Endodermal cell (in vitro differentiated cells): ENCODE measurements around the gene GALNT6. TPM values are rescaled to one million over a fixed set of nuclear protein-coding genes. Genes with fewer than 3 reads are reported as not detected.
A peak's percentile ranks its signal among the peaks of the same experiment; 100 is the strongest.

ENCODE experiments used
- DNase-seq: peaks from one replicate; pipeline ENCODE4 v3.0.0-alpha.2; 2017
- H3K27ac ChIP-seq: 2 replicates; pipeline ENCODE4 v1.5.1; 2013; ENCODE audit warnings: mild to moderate bottlenecking, low read depth, low read length, moderate library complexity
- H3K27me3 ChIP-seq: 2 replicates; pipeline ENCODE4 v1.6.1; 2013; ENCODE audit warnings: mild to moderate bottlenecking, low read length, moderate library complexity; ENCODE audit not compliant: insufficient read depth, control insufficient read depth, poor library complexity, severe bottlenecking
- H3K36me3 ChIP-seq: 2 replicates; pipeline ENCODE4 v1.7.0; 2013; ENCODE audit warnings: mild to moderate bottlenecking, low read length, moderate library complexity; ENCODE audit not compliant: control insufficient read depth, insufficient read depth
- H3K4me1 ChIP-seq: one replicate; pipeline ENCODE4 v1.7.0; 2013; ENCODE audit warnings: low read length; ENCODE audit not compliant: control insufficient read depth, insufficient read depth
- H3K4me3 ChIP-seq: 2 replicates; pipeline ENCODE4 v1.5.1; 2013; ENCODE audit warnings: mild to moderate bottlenecking, low read length, moderate library complexity
- H3K9ac ChIP-seq: 2 replicates; pipeline ENCODE4 v1.6.1; 2013; ENCODE audit warnings: mild to moderate bottlenecking, low read length, moderate library complexity; ENCODE audit not compliant: poor library complexity, severe bottlenecking; ENCODE audit errors: extremely low read depth
- H3K9me3 ChIP-seq: 2 replicates; pipeline ENCODE4 v1.6.1; 2013; ENCODE audit warnings: mild to moderate bottlenecking, low read length, moderate library complexity; ENCODE audit not compliant: control insufficient read depth
- H3K27ac Mint-ChIP-seq: 2 replicates; pipeline ENCODE4 v1.8.0; 2020; ENCODE audit warnings: mixed read lengths
- H3K27me3 Mint-ChIP-seq: 2 replicates; pipeline ENCODE4 v1.8.0; 2021; ENCODE audit warnings: mild to moderate bottlenecking, mixed read lengths; ENCODE audit not compliant: insufficient read depth
- H3K36me3 Mint-ChIP-seq: 2 replicates; pipeline ENCODE4 v1.8.0; 2020; ENCODE audit warnings: low read depth, mixed read lengths
- H3K4me1 Mint-ChIP-seq: 2 replicates; pipeline ENCODE4 v1.8.0; 2020; ENCODE audit warnings: mixed read lengths
- H3K4me3 Mint-ChIP-seq: 2 replicates; pipeline ENCODE4 v1.8.0; 2020; ENCODE audit warnings: mild to moderate bottlenecking, moderate library complexity, mixed read lengths
- H3K9me3 Mint-ChIP-seq: 2 replicates; pipeline ENCODE4 v1.8.0; 2020; ENCODE audit warnings: mild to moderate bottlenecking, mixed read lengths
- CTCF ChIP-seq: fragments of 200-600 bp; sonication (generic); conservative IDR thresholded peaks from 2 replicates; pipeline ENCODE4 v1.5.0; 2021; ENCODE audit warnings: antibody characterized with exemption, mild to moderate bottlenecking
- WGBS, 2 experiments: methylation state at CpG; one replicate each; pipeline versions ENCODE4 v1.1.5 to v1.1.7; 2013; ENCODE audit warnings: missing lambda C conversion rate in 2 of 2, mixed read lengths in 1 of 2; ENCODE audit not compliant: insufficient coverage in 1 of 2, insufficient read length in 1 of 2; 5-methylcytosine and 5-hydroxymethylcytosine counted together
- total RNA-seq, 2 donors: library from RNA; stranded (reverse); fragmentation: NEBNext Ultra II Directional in 1 of 2; extraction: Animal tissue kit (Norgen Biotek cat#: 25700) in 1 of 2; gene quantifications; 2 replicates in 1 of 2; 3 replicates in 1 of 2; pipeline ENCODE4 v1.2.1, GENCODE V29; 2021

The GALNT6 gene
- total RNA-seq, 2 donors from 2014 or later = 13.9 to 19.1 TPM

- no peaks in the 10 kb centered on the region for H3K9me3 Mint-ChIP-seq
- H3K27me3 Mint-ChIP-seq = no peaks in the 10 kb centered on the region
- H3K4me1 ChIP-seq = peaks cover 3% of the 10 kb centered on the region
- no peak overlapping the region for H3K4me3 Mint-ChIP-seq
- H3K4me1 Mint-ChIP-seq = peaks cover 9% of the 10 kb centered on the region
- WGBS, 2 experiments = 85 to 95% methylated on average over 3 of the region's 3 CpGs
- H3K36me3 ChIP-seq = no peaks in the 10 kb centered on the region
- H3K4me3 ChIP-seq = no peak overlapping the region
- no peaks in the 10 kb centered on the region for H3K36me3 Mint-ChIP-seq
- no peaks in the 10 kb centered on the region for H3K9me3 ChIP-seq
- H3K27ac ChIP-seq = no peak overlapping the region
- no peak overlapping the region for H3K9ac ChIP-seq
- H3K27ac Mint-ChIP-seq = no peak overlapping the region
- no peak for TF ChIP-seq CTCF
- H3K27me3 ChIP-seq = no peaks in the 10 kb centered on the region
- DNase-seq = no peak
These were observed 13.4 kb upstream of the GALNT6 start for GRCh38 chr12:51404627-51405026.

GRCh38 chr12:51403681-51404136 is 12.5 kb upstream of the GALNT6 start:
- Histone ChIP-seq H3K4me1 (peaks cover 3% of the 10 kb centered on the region), H3K4me3 (no peak overlapping the region), H3K27ac (no peak overlapping the region), H3K27me3 (no peaks in the 10 kb centered on the region), H3K9me3 (no peaks in the 10 kb centered on the region), H3K36me3 (no peaks in the 10 kb centered on the region), H3K9ac (no peak overlapping the region)
- Mint-ChIP-seq H3K27ac (no peak overlapping the region), H3K9me3 (no peaks in the 10 kb centered on the region), H3K4me3 (no peak overlapping the region), H3K27me3 (no peaks in the 10 kb centered on the region), H3K36me3 (no peaks in the 10 kb centered on the region), H3K4me1 (peaks cover 15% of the 10 kb centered on the region)
- DNase-seq = peak; percentile 36
- no peak for TF ChIP-seq CTCF
- 92% methylated on average over 4 of the region's 4 CpGs for WGBS, 2 experiments

GRCh38 chr12:51403159-51403558 is 12.0 kb upstream of the GALNT6 start:
- Mint-ChIP-seq H3K27me3 (no peaks in the 10 kb centered on the region), H3K27ac (no peak overlapping the region), H3K9me3 (no peaks in the 10 kb centered on the region), H3K4me1 (peaks cover 16% of the 10 kb centered on the region), H3K4me3 (no peak overlapping the region), H3K36me3 (no peaks in the 10 kb centered on the region)
- Histone ChIP-seq H3K36me3 (no peaks in the 10 kb centered on the region), H3K9ac (no peak overlapping the region), H3K4me3 (no peak overlapping the region), H3K27me3 (no peaks in the 10 kb centered on the region), H3K27ac (no peak overlapping the region), H3K4me1 (peaks cover 3% of the 10 kb centered on the region), H3K9me3 (no peaks in the 10 kb centered on the region)
- DNase-seq = no peak
- 91 to 96% methylated on average over 5 to 6 of the region's 6 CpGs for WGBS, 2 experiments
- TF ChIP-seq CTCF = no peak
